HEK293 (cell line): ENCODE measurements around the gene PLEKHA4.
A peak's percentile ranks its signal among the peaks of the same experiment; 100 is the strongest.

Experiments
- CTCF ChIA-PET: fragments of 350-600 bp; formaldehyde crosslinking; extraction: SDS; loops from one replicate; lab custom pipeline; 2021; ENCODE audit warnings: antibody characterized with exemption; lab: Yijun Ruan, JAX
- POLR2A ChIA-PET: fragments of 300-600 bp; formaldehyde crosslinking; extraction: SDS; loops from one replicate; lab custom pipeline; 2020; ENCODE audit warnings: antibody characterized with exemption, inconsistent platforms; lab: Yijun Ruan, JAX
- H3K27ac ChIP-seq: fragments of 200-500 bp; sonication (Bioruptor generic); 2 replicates; pipeline ENCODE4 v1.5.1; 2014; ENCODE audit warnings: low read depth, low read length, control low read depth, inconsistent platforms; ENCODE audit errors: extremely low read depth
- H3K36me3 ChIP-seq, 2 experiments: fragments of 200-500 bp in 1 of 2; sonication (Bioruptor generic) in 1 of 2; 1 replicate in 1 of 2; 2 replicates in 1 of 2; pipeline ENCODE4 v1.5.1; 2014 to 2017; ENCODE audit warnings: inconsistent platforms in 2 of 2, low read length in 2 of 2; ENCODE audit not compliant: control insufficient read depth in 2 of 2, insufficient read depth in 1 of 2
- H3K4me1 ChIP-seq: fragments of 200-500 bp; sonication (Bioruptor generic); 2 replicates; pipeline ENCODE4 v1.5.1; 2014; ENCODE audit warnings: mild to moderate bottlenecking, low read length, inconsistent platforms; ENCODE audit not compliant: control insufficient read depth, insufficient read depth
- H3K4me3 ChIP-seq: 2 replicates; pipeline ENCODE4 v1.5.1; 2011; ENCODE audit warnings: low read depth, mild to moderate bottlenecking, control low read depth, low read length, moderate library complexity
- H3K9me3 ChIP-seq: fragments of 200-500 bp; sonication (Bioruptor generic); 2 replicates; pipeline ENCODE4 v1.5.1; 2014; ENCODE audit warnings: low read depth, low read length, inconsistent platforms; ENCODE audit not compliant: control insufficient read depth, insufficient read depth
- BCL11A ChIP-seq: fragments of 450-650 bp; formaldehyde crosslinking; IDR thresholded peaks from 2 replicates; pipeline ENCODE4 v1.5.1; 2016; ENCODE audit warnings: low read depth, missing biosample characterization, missing genetic modification characterization
- BCL11B ChIP-seq: fragments of 450-650 bp; formaldehyde crosslinking; IDR thresholded peaks from 2 replicates; pipeline ENCODE4 v1.5.1; 2016; ENCODE audit warnings: low read depth, missing biosample characterization, missing genetic modification characterization
- GLI4 ChIP-seq: fragments of 450-650 bp; formaldehyde crosslinking; IDR thresholded peaks from 2 replicates; pipeline ENCODE4 v1.5.1; 2016; ENCODE audit warnings: missing biosample characterization, missing genetic modification characterization
- HOXC10 ChIP-seq: sonication (generic); formaldehyde crosslinking; IDR thresholded peaks from 2 replicates; pipeline ENCODE4 v1.8.1; 2023; ENCODE audit warnings: mild to moderate bottlenecking, missing genetic modification reagents
- IKZF3 ChIP-seq: fragments of 450-650 bp; IDR thresholded peaks from 2 replicates; pipeline ENCODE4 v1.5.0; 2018; ENCODE audit warnings: missing biosample characterization, mild to moderate bottlenecking, missing genetic modification characterization, moderate library complexity
- KLF9 ChIP-seq: fragments of 450-650 bp; formaldehyde crosslinking; IDR thresholded peaks from 2 replicates; pipeline ENCODE4 v1.5.1; 2016; ENCODE audit warnings: missing biosample characterization, missing genetic modification characterization, low read depth
- OVOL3 ChIP-seq: fragments of 450-650 bp; formaldehyde crosslinking; IDR thresholded peaks from 2 replicates; pipeline ENCODE4 v1.5.1; 2016; ENCODE audit warnings: missing biosample characterization, missing genetic modification characterization
- SCRT1 ChIP-seq: fragments of 450-650 bp; formaldehyde crosslinking; IDR thresholded peaks from 2 replicates; pipeline ENCODE4 v1.5.1; 2016; ENCODE audit warnings: missing biosample characterization, missing genetic modification characterization, borderline replicate concordance
- SCRT2 ChIP-seq: fragments of 450-650 bp; formaldehyde crosslinking; IDR thresholded peaks from 2 replicates; pipeline ENCODE4 v1.5.1; 2016; ENCODE audit warnings: missing biosample characterization, missing genetic modification characterization
- SP7 ChIP-seq: fragments of 450-650 bp; formaldehyde crosslinking; IDR thresholded peaks from 2 replicates; pipeline ENCODE4 v1.5.1; 2016; ENCODE audit warnings: missing biosample characterization, missing genetic modification characterization
- TCF7L2 ChIP-seq: IDR thresholded peaks from 2 replicates; pipeline ENCODE4 v1.6.1; 2011; ENCODE audit warnings: low read depth, mild to moderate bottlenecking, inconsistent platforms, low read length, moderate library complexity, borderline replicate concordance
- ZBTB1 ChIP-seq: fragments of 450-650 bp; formaldehyde crosslinking; IDR thresholded peaks from 2 replicates; pipeline ENCODE4 v1.5.1; 2016; ENCODE audit warnings: missing biosample characterization, missing genetic modification characterization
- ZBTB48 ChIP-seq: fragments of 450-650 bp; formaldehyde crosslinking; IDR thresholded peaks from 2 replicates; pipeline ENCODE4 v1.5.1; 2016; ENCODE audit warnings: missing biosample characterization, missing genetic modification characterization
- ZBTB8A ChIP-seq: fragments of 450-650 bp; formaldehyde crosslinking; IDR thresholded peaks from 2 replicates; pipeline ENCODE4 v1.5.1; 2016; ENCODE audit warnings: missing biosample characterization, missing genetic modification characterization
- ZFP41 ChIP-seq: fragments of 450-650 bp; formaldehyde crosslinking; IDR thresholded peaks from 2 replicates; pipeline ENCODE4 v1.5.1; 2016; ENCODE audit warnings: missing biosample characterization, missing genetic modification characterization, borderline replicate concordance
- ZNF155 ChIP-seq: fragments of 450-650 bp; formaldehyde crosslinking; IDR thresholded peaks from 2 replicates; pipeline ENCODE4 v1.5.1; 2016; ENCODE audit warnings: missing biosample characterization, missing genetic modification characterization
- ZNF175 ChIP-seq: fragments of 450-650 bp; formaldehyde crosslinking; IDR thresholded peaks from 2 replicates; pipeline ENCODE4 v1.5.1; 2016; ENCODE audit warnings: missing biosample characterization, missing genetic modification characterization
- ZNF202 ChIP-seq: fragments of 450-650 bp; formaldehyde crosslinking; IDR thresholded peaks from 2 replicates; pipeline ENCODE4 v1.5.1; 2016; ENCODE audit warnings: missing biosample characterization, missing genetic modification characterization, borderline replicate concordance
- ZNF221 ChIP-seq: fragments of 450-650 bp; formaldehyde crosslinking; IDR thresholded peaks from 2 replicates; pipeline ENCODE4 v1.5.1; 2017; ENCODE audit warnings: missing biosample characterization, missing genetic modification characterization, borderline replicate concordance
- ZNF239 ChIP-seq: fragments of 450-650 bp; formaldehyde crosslinking; IDR thresholded peaks from 2 replicates; pipeline ENCODE4 v1.5.1; 2016; ENCODE audit warnings: missing biosample characterization, missing genetic modification characterization
- ZNF302 ChIP-seq: fragments of 450-650 bp; formaldehyde crosslinking; IDR thresholded peaks from 2 replicates; pipeline ENCODE4 v1.5.1; 2016; ENCODE audit warnings: missing biosample characterization, missing genetic modification characterization, low read depth
- ZNF311 ChIP-seq: fragments of 450-650 bp; formaldehyde crosslinking; IDR thresholded peaks from 2 replicates; pipeline ENCODE4 v1.5.1; 2017; ENCODE audit warnings: missing biosample characterization, missing genetic modification characterization, borderline replicate concordance
- ZNF341 ChIP-seq: fragments of 450-650 bp; formaldehyde crosslinking; IDR thresholded peaks from 2 replicates; pipeline ENCODE4; 2016; ENCODE audit warnings: low read depth, missing biosample characterization, missing genetic modification characterization
- ZNF544 ChIP-seq: fragments of 450-650 bp; formaldehyde crosslinking; IDR thresholded peaks from 2 replicates; pipeline ENCODE4 v1.5.0; 2017; ENCODE audit warnings: missing biosample characterization, missing genetic modification characterization
- ZNF555 ChIP-seq: fragments of 450-650 bp; formaldehyde crosslinking; conservative IDR thresholded peaks from 2 replicates; pipeline ENCODE4 v1.5.1; 2017; ENCODE audit warnings: missing biosample characterization, mild to moderate bottlenecking, missing genetic modification characterization, inconsistent platforms
- ZNF624 ChIP-seq: fragments of 450-650 bp; formaldehyde crosslinking; IDR thresholded peaks from 2 replicates; pipeline ENCODE4 v1.5.1; 2017; ENCODE audit warnings: missing biosample characterization, missing genetic modification characterization
- ZNF654 ChIP-seq: fragments of 450-650 bp; formaldehyde crosslinking; IDR thresholded peaks from 2 replicates; pipeline ENCODE4 v1.5.1; 2016; ENCODE audit warnings: low read depth, missing biosample characterization, missing genetic modification characterization
- ZNF660 ChIP-seq: fragments of 450-650 bp; IDR thresholded peaks from 2 replicates; pipeline ENCODE4 v1.5.1; 2018; ENCODE audit warnings: missing biosample characterization, mild to moderate bottlenecking, missing genetic modification characterization
- ZNF701 ChIP-seq: fragments of 450-650 bp; formaldehyde crosslinking; IDR thresholded peaks from 2 replicates; pipeline ENCODE4 v1.5.1; 2016; ENCODE audit warnings: missing biosample characterization, missing genetic modification characterization
- ZNF776 ChIP-seq: fragments of 450-650 bp; formaldehyde crosslinking; IDR thresholded peaks from 2 replicates; pipeline ENCODE4 v1.5.0; 2017; ENCODE audit warnings: missing biosample characterization, missing genetic modification characterization, borderline replicate concordance
- ZNF777 ChIP-seq: fragments of 450-650 bp; formaldehyde crosslinking; IDR thresholded peaks from 2 replicates; pipeline ENCODE4 v1.5.1; 2017; ENCODE audit warnings: missing biosample characterization, missing genetic modification characterization, borderline replicate concordance
- ZNF792 ChIP-seq: fragments of 450-650 bp; formaldehyde crosslinking; IDR thresholded peaks from 2 replicates; pipeline ENCODE4 v1.5.1; 2016; ENCODE audit warnings: missing biosample characterization, missing genetic modification characterization
- ZSCAN30 ChIP-seq: fragments of 450-650 bp; IDR thresholded peaks from 2 replicates; pipeline ENCODE4 v1.5.1; 2018; ENCODE audit warnings: missing biosample characterization, mild to moderate bottlenecking, missing genetic modification characterization, moderate library complexity
- TF ChIP-seq, protein P1 (sequence below): fragments of 450-650 bp; formaldehyde crosslinking; IDR thresholded peaks from 2 replicates; pipeline ENCODE4 v1.5.1; 2017; ENCODE audit warnings: missing biosample characterization, missing genetic modification characterization
- TF ChIP-seq, protein P2 (sequence below): fragments of 450-650 bp; formaldehyde crosslinking; IDR thresholded peaks from 2 replicates; pipeline ENCODE4 v1.5.1; 2016; ENCODE audit warnings: missing biosample characterization, missing genetic modification characterization
- TF ChIP-seq, protein P3 (sequence below): fragments of 450-650 bp; formaldehyde crosslinking; IDR thresholded peaks from 2 replicates; pipeline ENCODE4 v1.5.1; 2016; ENCODE audit warnings: missing biosample characterization, missing genetic modification characterization

Gene PLEKHA4

DNA sequence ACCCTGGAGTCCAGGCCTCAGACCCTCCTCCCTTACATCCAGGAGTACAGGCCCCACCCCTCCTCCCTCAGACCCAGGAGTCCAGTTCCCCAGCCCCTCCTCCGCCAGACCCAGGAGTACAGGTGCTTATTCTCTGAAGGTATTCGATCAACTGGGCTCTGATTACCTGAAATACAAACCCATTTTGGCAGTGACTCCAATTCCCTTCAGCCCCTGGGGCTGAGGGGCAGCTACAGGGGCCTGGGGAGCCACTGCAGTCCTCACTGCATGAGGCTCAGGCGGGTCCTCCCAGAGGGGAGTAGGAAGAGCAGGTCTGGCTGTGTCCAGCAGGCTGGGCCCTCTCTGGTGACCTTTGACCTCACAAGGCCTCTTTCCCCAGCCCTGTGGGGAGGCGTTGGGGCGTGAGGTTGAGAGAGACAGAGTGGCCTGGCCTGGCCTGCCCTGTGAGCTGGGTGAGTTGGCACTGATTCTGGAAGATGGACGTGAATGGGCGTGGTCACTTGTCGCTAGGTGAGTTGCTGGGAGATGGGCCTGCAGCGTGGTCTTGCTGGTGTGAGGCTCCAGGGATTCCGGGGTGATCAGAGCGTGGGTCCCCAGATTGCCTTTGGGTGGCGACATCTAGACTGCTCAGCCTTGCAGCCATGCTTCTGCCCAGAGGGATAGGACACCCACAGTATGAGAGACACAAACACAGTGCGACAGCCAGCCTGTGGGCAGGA lies 60.7 kb downstream of the PLEKHA4 start:
- POLR2A ChIA-PET, result interaction anchor here (0.7 to 0.9 kb wide), 2 partner anchors 8 to 12 kb away, joined by 3 read pairs; no protein-coding TSS in a partner anchor
- CTCF ChIA-PET, result interaction anchor here (0.7 to 2.8 kb wide), 9 partner anchors 8 to 163 kb away, joined by 3 to 11 read pairs (median 6); partner anchors contain the start of gene CA11
- TF ChIP-seq, protein P1, sequence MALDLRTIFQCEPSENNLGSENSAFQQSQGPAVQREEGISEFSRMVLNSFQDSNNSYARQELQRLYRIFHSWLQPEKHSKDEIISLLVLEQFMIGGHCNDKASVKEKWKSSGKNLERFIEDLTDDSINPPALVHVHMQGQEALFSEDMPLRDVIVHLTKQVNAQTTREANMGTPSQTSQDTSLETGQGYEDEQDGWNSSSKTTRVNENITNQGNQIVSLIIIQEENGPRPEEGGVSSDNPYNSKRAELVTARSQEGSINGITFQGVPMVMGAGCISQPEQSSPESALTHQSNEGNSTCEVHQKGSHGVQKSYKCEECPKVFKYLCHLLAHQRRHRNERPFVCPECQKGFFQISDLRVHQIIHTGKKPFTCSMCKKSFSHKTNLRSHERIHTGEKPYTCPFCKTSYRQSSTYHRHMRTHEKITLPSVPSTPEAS (tag by site-specific recombination), result no peak
- TF ChIP-seq BCL11B (tag by site-specific recombination), result 0 out of 2 replicates have a peak, but pooled peaks have one; percentile 15
- TF ChIP-seq HOXC10 (CRISPR knock-in tag), result no peak
- 0 out of 2 replicates have a peak, but pooled peaks have one; percentile 42 for TF ChIP-seq BCL11A (tag by site-specific recombination)
- peak; percentile 94 for TF ChIP-seq SCRT2 (tag by site-specific recombination)
- TF ChIP-seq ZBTB1 (tag by site-specific recombination), result no peak
- no peak for TF ChIP-seq ZFP41 (tag by site-specific recombination)
- no peak for TF ChIP-seq TCF7L2
- no peak for TF ChIP-seq ZNF239
- no peak for TF ChIP-seq ZNF777 (tag by site-specific recombination)
- no peak for TF ChIP-seq ZNF302
- TF ChIP-seq ZSCAN30 (tag by site-specific recombination), result no peak
- TF ChIP-seq IKZF3, result no peak
- TF ChIP-seq, protein P2, sequence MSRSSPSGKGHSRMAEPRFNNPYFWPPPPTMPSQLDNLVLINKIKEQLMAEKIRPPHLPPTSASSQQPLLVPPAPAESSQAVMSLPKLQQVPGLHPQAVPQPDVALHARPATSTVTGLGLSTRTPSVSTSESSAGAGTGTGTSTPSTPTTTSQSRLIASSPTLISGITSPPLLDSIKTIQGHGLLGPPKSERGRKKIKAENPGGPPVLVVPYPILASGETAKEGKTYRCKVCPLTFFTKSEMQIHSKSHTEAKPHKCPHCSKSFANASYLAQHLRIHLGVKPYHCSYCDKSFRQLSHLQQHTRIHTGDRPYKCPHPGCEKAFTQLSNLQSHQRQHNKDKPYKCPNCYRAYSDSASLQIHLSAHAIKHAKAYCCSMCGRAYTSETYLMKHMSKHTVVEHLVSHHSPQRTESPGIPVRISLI (tag by site-specific recombination), result no peak
- TF ChIP-seq, protein P3, sequence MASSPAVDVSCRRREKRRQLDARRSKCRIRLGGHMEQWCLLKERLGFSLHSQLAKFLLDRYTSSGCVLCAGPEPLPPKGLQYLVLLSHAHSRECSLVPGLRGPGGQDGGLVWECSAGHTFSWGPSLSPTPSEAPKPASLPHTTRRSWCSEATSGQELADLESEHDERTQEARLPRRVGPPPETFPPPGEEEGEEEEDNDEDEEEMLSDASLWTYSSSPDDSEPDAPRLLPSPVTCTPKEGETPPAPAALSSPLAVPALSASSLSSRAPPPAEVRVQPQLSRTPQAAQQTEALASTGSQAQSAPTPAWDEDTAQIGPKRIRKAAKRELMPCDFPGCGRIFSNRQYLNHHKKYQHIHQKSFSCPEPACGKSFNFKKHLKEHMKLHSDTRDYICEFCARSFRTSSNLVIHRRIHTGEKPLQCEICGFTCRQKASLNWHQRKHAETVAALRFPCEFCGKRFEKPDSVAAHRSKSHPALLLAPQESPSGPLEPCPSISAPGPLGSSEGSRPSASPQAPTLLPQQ, result no peak
- no peak for TF ChIP-seq ZNF544 (tag by site-specific recombination)
- TF ChIP-seq ZNF701 (tag by site-specific recombination), result no peak
- TF ChIP-seq ZNF311, result no peak
- TF ChIP-seq ZNF202 (tag by site-specific recombination), result no peak
- no peak for TF ChIP-seq SP7
- no peak for TF ChIP-seq ZNF792 (tag by site-specific recombination)
- TF ChIP-seq ZBTB48 (tag by site-specific recombination), result no peak
- no peak for TF ChIP-seq ZNF555 (tag by site-specific recombination)
- no peak for TF ChIP-seq ZNF341
- no peak for TF ChIP-seq ZBTB8A (tag by site-specific recombination)
- TF ChIP-seq ZNF221, result no peak
- no peak for TF ChIP-seq ZNF624 (tag by site-specific recombination)
- peak; percentile 89 for TF ChIP-seq SCRT1 (tag by site-specific recombination)
- no peak for TF ChIP-seq GLI4
- TF ChIP-seq KLF9 (tag by site-specific recombination), result peak; percentile 58; the same call in 1 of the 2 replicates
- no peak for TF ChIP-seq ZNF660 (tag by site-specific recombination)
- no peak for TF ChIP-seq ZNF175 (tag by site-specific recombination)
- TF ChIP-seq ZNF776, result no peak
- TF ChIP-seq ZNF155 (tag by site-specific recombination), result no peak
- TF ChIP-seq OVOL3 (tag by site-specific recombination), result no peak
- TF ChIP-seq ZNF654, result no peak

More for the DNA sequence above, 60.7 kb downstream of the PLEKHA4 start:
- Histone ChIP-seq H3K4me1 (peaks cover 5% of the 10 kb centered on the region), H3K36me3 (peaks cover 4 to 10% of the 10 kb centered on the region in 2 experiments; a peak in 2 of 3 replicates), H3K9me3 (no peaks in the 10 kb centered on the region), H3K27ac (no peak overlapping the region), H3K4me3 (no peak overlapping the region)
